IMR-90 (cell line): ENCODE results near the gene YES1. TPM values are rescaled to one million over a fixed set of nuclear protein-coding genes. Genes with fewer than 3 reads are reported as not detected.

ENCODE experiments used
- ATAC-seq: fragments of 200-7000 bp; cut with Tn5 transposase; 2 replicates; pipeline ENCODE4 v1.9.1; 2020; ENCODE audit warnings: low read depth, mild to moderate bottlenecking, moderate library complexity
- BruUV-seq: library from RNA; stranded (reverse); fragments of 400-500 nt; replicated peaks from 2 replicates; lab custom pipeline; 2021; lab: Mats Ljungman, UMichigan
- CTCF ChIA-PET: fragments of 300-600 bp; formaldehyde crosslinking; extraction: SDS; loops from one replicate; lab custom pipeline; 2021; ENCODE audit warnings: antibody characterized with exemption; lab: Yijun Ruan, JAX
- POLR2A ChIA-PET: fragments of 300-600 bp; sonication (Branson Sonifier 250); formaldehyde crosslinking; loops from one replicate; lab custom pipeline; 2022; ENCODE audit warnings: antibody characterized with exemption; ENCODE audit not compliant: unreplicated experiment; lab: Charles Lee
- DNase-seq: peaks from one replicate; pipeline ENCODE4 v3.0.0; 2013
- H2AFZ ChIP-seq: replicated peaks from 2 replicates; pipeline ENCODE3; 2013; ENCODE audit warnings: low read length, mild to moderate bottlenecking; ENCODE audit not compliant: poor library complexity
- H2AK5ac ChIP-seq: 2 replicates; pipeline ENCODE4 v1.6.1; 2013; ENCODE audit warnings: low read depth, low read length, inconsistent platforms
- H2AK9ac ChIP-seq: replicated peaks from 2 replicates; pipeline ENCODE3; 2013; ENCODE audit warnings: mild to moderate bottlenecking, low read depth, low read length, moderate library complexity; ENCODE audit not compliant: poor library complexity
- H2BK120ac ChIP-seq: 2 replicates; pipeline ENCODE4 v1.6.1; 2013; ENCODE audit warnings: low read depth, low read length, inconsistent platforms
- H2BK15ac ChIP-seq: 3 replicates; pipeline ENCODE4 v1.6.1; 2013; ENCODE audit warnings: low read depth, low read length, inconsistent platforms
- H2BK20ac ChIP-seq: 2 replicates; pipeline ENCODE4 v1.6.1; 2013; ENCODE audit warnings: low read depth, mild to moderate bottlenecking, inconsistent platforms, low read length, moderate library complexity
- H2BK5ac ChIP-seq: 2 replicates; pipeline ENCODE4 v1.6.1; 2013; ENCODE audit warnings: mild to moderate bottlenecking, low read depth, low read length, inconsistent platforms; ENCODE audit not compliant: poor library complexity, severe bottlenecking
- H3K14ac ChIP-seq: replicated peaks from 2 replicates; pipeline ENCODE4 v1.6.1; 2013; ENCODE audit warnings: low read depth, low read length, inconsistent platforms
- H3K18ac ChIP-seq: 2 replicates; pipeline ENCODE4 v1.6.1; 2013; ENCODE audit warnings: low read depth, low read length, control low read depth
- H3K23ac ChIP-seq: 2 replicates; pipeline ENCODE4 v1.6.1; 2013; ENCODE audit warnings: low read depth, low read length, inconsistent platforms
- H3K27ac ChIP-seq: 2 replicates; pipeline ENCODE4 v1.5.1; 2013; ENCODE audit warnings: mild to moderate bottlenecking, control low read depth, low read length; ENCODE audit not compliant: insufficient read depth
- H3K27me3 ChIP-seq: 2 replicates; pipeline ENCODE4 v1.6.1; 2013; ENCODE audit warnings: low read length; ENCODE audit not compliant: control insufficient read depth, insufficient read depth
- H3K36me3 ChIP-seq: 2 replicates; pipeline ENCODE4 v1.6.1; 2013; ENCODE audit warnings: low read length, mixed read lengths; ENCODE audit not compliant: control insufficient read depth, insufficient read depth
- H3K4ac ChIP-seq: 2 replicates; pipeline ENCODE4 v1.6.1; 2013; ENCODE audit warnings: low read depth, low read length, inconsistent platforms
- H3K4me1 ChIP-seq: 2 replicates; pipeline ENCODE4 v1.6.1; 2013; ENCODE audit warnings: low read length, mixed read lengths; ENCODE audit not compliant: control insufficient read depth, insufficient read depth
- H3K4me2 ChIP-seq: 2 replicates; pipeline ENCODE4 v1.6.1; 2013; ENCODE audit warnings: low read depth, mild to moderate bottlenecking, control low read depth, low read length, moderate library complexity
- H3K4me3 ChIP-seq: 2 replicates; pipeline ENCODE4 v1.5.1; 2013; ENCODE audit warnings: low read depth, mild to moderate bottlenecking, control low read depth, low read length, moderate library complexity; ENCODE audit not compliant: insufficient read depth
- H3K56ac ChIP-seq: 2 replicates; pipeline ENCODE4 v1.6.1; 2013; ENCODE audit warnings: low read length, inconsistent platforms; ENCODE audit not compliant: insufficient read depth; ENCODE audit errors: extremely low read depth
- H3K79me1 ChIP-seq, 2 experiments: 2 replicates each; pipeline ENCODE4 v1.6.1; 2013; ENCODE audit warnings: low read length in 2 of 2, inconsistent platforms in 1 of 2, low read depth in 1 of 2
- H3K9ac ChIP-seq: 2 replicates; pipeline ENCODE4 v1.6.1; 2013; ENCODE audit warnings: low read depth, low read length, control low read depth
- H3K9me1 ChIP-seq: 2 replicates; pipeline ENCODE4 v1.6.1; 2013; ENCODE audit warnings: low read length, inconsistent platforms; ENCODE audit not compliant: insufficient read depth
- H3K9me3 ChIP-seq: 2 replicates; pipeline ENCODE4 v1.6.1; 2013; ENCODE audit warnings: low read length; ENCODE audit not compliant: control insufficient read depth, insufficient read depth
- H4K20me1 ChIP-seq: 2 replicates; pipeline ENCODE4 v1.6.1; 2013; ENCODE audit warnings: low read length, inconsistent platforms; ENCODE audit not compliant: insufficient read depth
- H4K5ac ChIP-seq: 2 replicates; pipeline ENCODE4 v1.6.1; 2013; ENCODE audit warnings: mild to moderate bottlenecking, low read depth, low read length, control low read depth
- H4K8ac ChIP-seq, 2 experiments: 2 replicates each; pipeline ENCODE4 v1.6.1; 2013; ENCODE audit warnings: low read depth in 2 of 2, low read length in 2 of 2, control low read depth in 1 of 2, inconsistent platforms in 1 of 2
- H4K91ac ChIP-seq: 2 replicates; pipeline ENCODE4 v1.6.1; 2013; ENCODE audit warnings: low read depth, low read length, inconsistent platforms; ENCODE audit not compliant: insufficient read depth
- BHLHE40 ChIP-seq: fragments of 150-350 bp; IDR thresholded peaks from 2 replicates; pipeline ENCODE4 v1.6.1; 2016; ENCODE audit warnings: mild to moderate bottlenecking, low read depth, low read length
- CHD1 ChIP-seq: IDR thresholded peaks from 2 replicates; pipeline ENCODE4 v1.6.1; 2012; ENCODE audit warnings: low read depth, low read length, improper control_type of control experiment
- MXI1 ChIP-seq: IDR thresholded peaks from 2 replicates; pipeline ENCODE4 v1.6.1; 2012; ENCODE audit warnings: low read depth, mild to moderate bottlenecking, low read length, moderate library complexity, borderline replicate concordance
- WGBS, 2 experiments: methylation state at CpG; one replicate each; pipeline versions ENCODE4 v1.1.5 to v1.1.7; 2013; ENCODE audit warnings: missing lambda C conversion rate in 2 of 2; ENCODE audit not compliant: insufficient read length in 1 of 2; ENCODE audit errors: extremely low coverage in 2 of 2; 5-methylcytosine and 5-hydroxymethylcytosine counted together
- dilution Hi-C: fragments of 300-500 bp; cut with HindIII; formaldehyde crosslinking; loops from one replicate; pipeline ENCODE4 v1.14.3; 2018; ENCODE audit warnings: low sequenced_read_pairs; ENCODE audit not compliant: unreplicated experiment
- in situ Hi-C: fragments of 300-500 bp; cut with MboI; formaldehyde crosslinking; loops from 3 replicates; pipeline ENCODE4 v1.14.3; 2019; ENCODE audit warnings: low sequenced_read_pairs, inconsistent platforms, mixed read lengths
- intact Hi-C: fragments of 100-400 bp; cut with micrococcal nuclease; formaldehyde crosslinking; loops from 2 replicates; pipeline ENCODE4 v1.10.0; 2022
- polyA plus RNA-seq, 3 experiments: library from polyadenylated mRNA; depleted of rRNA; stranded (reverse); fragments of >200 nt; gene quantifications; 2 replicates each; pipeline ENCODE4 v1.2.3, GENCODE V29; 2012; ENCODE audit warnings: low replicate concordance in 1 of 3
- total RNA-seq: library from RNA; depleted of rRNA; stranded (reverse); fragments of >200 nt; gene quantifications from 2 replicates; pipeline ENCODE4 v1.2.3, GENCODE V29; 2012

Gene YES1
- total and polyA plus RNA-seq, 2 of the 4 experiments (the other 2 are of a cell fraction): 16.7 to 62.0 TPM

DNA sequence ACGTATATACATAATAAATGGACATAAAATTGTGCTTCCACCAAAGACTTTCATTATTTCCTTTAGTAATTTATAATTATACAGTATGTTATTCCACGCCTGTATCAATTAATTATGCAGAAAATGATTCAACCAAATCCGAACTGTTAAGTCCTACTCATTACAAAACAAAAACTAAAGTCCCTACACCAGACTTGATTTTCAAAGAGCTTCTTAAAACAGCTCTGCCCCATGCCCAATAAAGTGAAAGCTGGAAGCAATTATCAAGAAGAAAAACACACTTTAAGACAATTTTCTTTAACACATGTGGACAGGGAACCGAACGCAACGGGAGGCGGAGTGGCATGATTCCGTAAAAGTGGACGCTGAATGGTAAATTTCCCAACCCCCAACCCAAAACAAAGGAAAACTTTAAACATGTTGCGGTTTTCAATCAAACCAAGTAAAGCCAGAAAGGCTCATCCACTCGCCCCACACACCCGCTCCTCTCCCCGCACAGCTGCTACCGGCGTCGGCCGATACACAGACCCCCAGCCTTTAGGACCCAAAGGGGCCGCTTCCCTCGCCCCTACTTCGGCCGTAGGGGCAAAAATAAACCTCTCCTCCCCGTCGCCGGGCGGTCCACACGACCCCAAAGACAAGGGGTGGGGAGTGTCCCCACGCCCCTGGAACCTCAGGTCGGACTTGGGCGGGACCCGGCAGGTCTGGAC lies 705 bp downstream of the YES1 start:
- in situ Hi-C loops (no loop called here), dilution Hi-C loops (no loop called here), intact Hi-C loops (no loop called here)
- H2AFZ ChIP-seq: peak overlapping the region; percentile 93
- DNase-seq (peak; percentile 26), ATAC-seq (no peak; the same call in 1 of the 2 replicates)
- H3K79me1 ChIP-seq: peaks cover 6 to 15% of the 10 kb centered on the region in 2 experiments; a peak in 3 of 4 replicates
- peak overlapping the region; percentile 80 for H3K4me3 ChIP-seq
- H3K18ac ChIP-seq: no peak overlapping the region
- H3K9me1 ChIP-seq: no peaks in the 10 kb centered on the region
- no TSS peak for BruUV-seq
- no peak overlapping the region; the same call in 1 of the 2 replicates for H4K91ac ChIP-seq
- no peaks in the 10 kb centered on the region for H3K36me3 ChIP-seq
- H3K4me1 ChIP-seq: peaks cover 3% of the 10 kb centered on the region
- no peak overlapping the region for H3K56ac ChIP-seq
- H2BK15ac ChIP-seq: no peak overlapping the region; the same call in 2 of the 3 replicates
- H3K27me3 ChIP-seq: no peaks in the 10 kb centered on the region
- H2BK5ac ChIP-seq: no peak overlapping the region
- H3K27ac ChIP-seq: peak overlapping the region; percentile 75
- no peak overlapping the region; a peak in 1 of 4 replicates for H4K8ac ChIP-seq
- peak overlapping the region; percentile 5 for H3K4ac ChIP-seq
- TF ChIP-seq MXI1 (peak; percentile 51; the same call in 1 of the 2 replicates), CHD1 (0 out of 2 replicates have a peak, but pooled peaks have one; percentile 83), BHLHE40 (no peak)
- CTCF ChIA-PET: no interaction called here
- no peak overlapping the region for H4K5ac ChIP-seq
- peaks cover 21% of the 10 kb centered on the region; the same call in 1 of the 2 replicates for H4K20me1 ChIP-seq
- POLR2A ChIA-PET: no interaction called here
- WGBS, 2 experiments: no CpG with 5 or more reads among the region's 30 CpGs
- peak overlapping the region; percentile 88 for H3K9ac ChIP-seq
- H3K4me2 ChIP-seq: peak overlapping the region; percentile 37
- H3K14ac ChIP-seq: peak overlapping the region; percentile 65
- H3K23ac ChIP-seq: 0 out of 2 replicates have a peak overlapping the region, but pooled peaks have one; percentile 15
- no peaks in the 10 kb centered on the region for H3K9me3 ChIP-seq
- peak overlapping the region; percentile 82 for H2AK9ac ChIP-seq
- no peak overlapping the region for H2BK120ac ChIP-seq
- H2AK5ac ChIP-seq: no peak overlapping the region; the same call in 1 of the 2 replicates
- no peak overlapping the region for H2BK20ac ChIP-seq
